GM21737 (cell line): ENCODE measurements around the gene RCOR1.
"Not testable (repeated sequence)": the region's sequence is repeated elsewhere in the genome, so short reads cannot be mapped to it uniquely, and the experiment has no call there.

Experiments
- ATAC-seq: cut with Tn5 transposase; IDR thresholded peaks from one replicate; pipeline ENCODE4 v1.9.1; 2021; ENCODE audit warnings: mild to moderate bottlenecking, moderate library complexity; ENCODE audit not compliant: unreplicated experiment

RCOR1 gene

DNA sequence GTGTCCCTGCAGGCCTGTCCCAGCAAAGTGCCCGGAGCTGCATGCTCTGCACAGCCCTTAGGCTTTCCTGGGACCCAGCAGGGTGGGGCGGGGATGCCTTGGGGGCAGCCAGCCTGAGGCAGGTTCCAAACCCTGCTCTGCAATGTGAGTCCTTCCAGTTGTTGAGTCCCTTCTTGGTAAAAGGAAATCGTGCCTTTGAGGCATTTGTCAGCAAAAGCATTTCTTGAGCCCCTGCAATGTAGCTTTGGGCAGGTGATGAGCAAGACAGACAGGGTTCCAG, 146.7 kb downstream of the RCOR1 start:
- no peak for ATAC-seq

GRCh38 chr14:102746634-102747438, 154.4 kb downstream of the RCOR1 start:
- no peak for ATAC-seq

DNA sequence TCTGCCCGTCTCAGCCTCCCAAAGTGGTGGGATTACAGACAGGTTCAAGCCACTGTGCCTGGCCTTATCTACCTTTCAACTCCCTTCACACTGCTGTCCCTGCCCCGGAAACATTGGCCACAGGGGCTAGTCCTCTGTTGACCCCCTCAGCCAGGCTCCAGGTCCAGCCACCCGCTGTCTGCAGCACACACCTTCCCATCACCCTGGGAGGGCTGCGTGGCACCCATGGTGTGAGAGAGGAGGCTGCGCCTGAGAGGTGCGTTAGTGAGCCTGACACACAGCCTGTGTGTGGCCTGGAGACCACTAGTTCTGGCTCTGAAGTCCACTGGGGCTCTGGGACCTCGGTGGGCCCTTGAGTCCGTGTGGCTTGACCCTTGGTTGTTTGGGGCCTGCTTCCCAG, 156.4 kb downstream of the RCOR1 start:
- ATAC-seq, result no peak

- no peak for ATAC-seq
These were observed 157.2 kb downstream of the RCOR1 start for GRCh38 chr14:102749393-102750305.

- no peak for ATAC-seq
These were observed 157.9 kb downstream of the RCOR1 start for GRCh38 chr14:102750376-102750775.

GRCh38 chr14:102751088-102751487, 158.6 kb downstream of the RCOR1 start:
- no peak for ATAC-seq

GRCh38 chr14:102752239-102752847, 159.9 kb downstream of the RCOR1 start:
- no peak for ATAC-seq

DNA sequence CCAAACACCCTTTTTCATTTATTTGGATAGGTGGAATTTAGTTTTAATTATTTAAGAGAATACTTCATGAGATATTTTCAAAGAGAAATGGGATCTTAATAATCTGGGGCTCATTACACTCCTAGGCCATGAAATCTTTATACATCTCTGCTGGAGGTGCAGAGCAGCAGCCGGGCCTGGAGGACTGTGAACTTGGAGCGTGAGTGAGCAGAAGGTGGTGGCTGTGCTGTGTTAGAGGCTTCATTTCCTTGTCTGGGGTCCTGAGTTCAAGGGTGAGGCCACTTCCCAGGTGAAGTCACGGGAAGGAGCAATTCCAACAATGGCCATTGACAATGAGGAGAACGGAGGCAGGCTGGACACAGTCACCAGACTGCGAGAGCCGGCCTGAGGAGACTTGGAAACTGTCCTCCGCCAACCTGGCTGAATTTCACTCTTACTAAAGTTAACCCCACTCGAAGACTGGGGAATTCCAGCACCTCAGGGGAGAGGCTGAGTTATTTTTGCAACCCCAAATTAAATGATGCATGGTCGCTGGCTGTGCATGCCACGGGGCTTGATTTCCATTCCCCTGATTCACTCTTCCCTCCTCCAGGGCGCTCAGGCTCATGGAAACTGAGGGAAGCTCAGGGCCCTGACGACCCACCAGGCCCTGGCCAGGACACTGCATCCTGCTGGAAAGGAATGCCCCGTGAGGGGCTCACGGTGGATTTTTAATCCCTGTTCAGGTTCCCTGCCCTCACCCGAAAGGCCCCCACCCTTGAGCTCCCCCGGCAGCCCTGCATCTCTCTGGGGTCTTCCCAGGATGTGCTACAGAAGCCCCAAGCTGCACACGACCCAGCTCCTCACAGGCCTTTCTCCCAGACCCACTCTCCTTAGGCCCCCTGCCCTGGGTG, 162.2 kb downstream of the RCOR1 start:
- ATAC-seq, result no peak

- ATAC-seq, result no peak
These were observed 165.2 kb downstream of the RCOR1 start for GRCh38 chr14:102757646-102758045.

DNA sequence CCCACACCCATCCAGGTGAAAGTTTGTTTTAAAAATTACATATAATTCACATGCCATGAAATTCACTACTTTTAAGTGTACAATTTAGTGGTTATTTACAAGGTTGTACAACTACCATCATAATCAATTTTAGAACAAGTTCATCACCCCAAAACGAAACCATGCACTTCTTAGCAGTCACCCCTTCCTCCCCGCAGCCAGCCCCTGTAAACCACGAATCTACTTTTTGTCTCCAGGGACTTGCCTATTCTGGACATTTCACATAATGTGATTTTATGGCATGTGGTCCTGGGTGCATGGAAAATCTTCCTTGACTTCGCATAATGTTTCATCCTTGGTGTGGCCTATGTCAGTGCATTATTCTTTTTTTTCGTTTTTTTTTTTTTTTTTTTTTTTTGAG, 165.6 kb downstream of the RCOR1 start:
- ATAC-seq, result no peak

DNA sequence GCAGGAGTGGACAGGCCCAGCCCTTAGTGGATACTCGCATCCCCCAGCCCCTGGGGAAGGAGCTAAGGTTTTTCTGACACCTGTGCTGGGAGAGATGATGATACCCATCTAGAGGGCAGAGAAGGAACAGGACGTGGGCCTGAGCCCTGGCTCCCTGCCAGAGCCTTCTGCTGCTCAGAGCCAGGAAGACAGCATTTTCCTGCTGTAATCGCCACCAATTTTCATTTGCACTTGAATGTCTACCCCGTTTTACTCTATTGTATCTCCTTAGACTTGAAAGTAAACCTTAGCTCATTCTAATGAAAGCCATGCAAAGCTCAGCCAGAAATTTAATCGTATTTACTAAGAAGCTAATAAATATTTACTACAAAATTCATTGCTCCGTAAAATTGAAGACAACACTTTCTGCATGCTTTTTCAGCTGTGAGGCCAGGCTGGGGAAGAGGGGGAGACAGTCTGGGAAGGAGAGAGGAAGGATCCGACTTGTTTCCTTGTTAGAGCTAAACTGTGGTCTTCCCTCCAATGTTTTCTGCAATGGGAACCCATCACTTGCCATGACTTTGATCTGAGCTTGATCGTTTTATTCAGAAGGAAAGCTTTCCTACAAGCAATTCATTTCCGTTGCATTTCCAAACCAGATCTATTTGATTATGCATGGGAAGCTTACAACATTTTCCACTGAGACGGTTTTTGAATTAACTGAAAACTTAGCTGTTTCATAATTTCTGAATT, 167.2 kb downstream of the RCOR1 start:
- ATAC-seq, result no peak

DNA sequence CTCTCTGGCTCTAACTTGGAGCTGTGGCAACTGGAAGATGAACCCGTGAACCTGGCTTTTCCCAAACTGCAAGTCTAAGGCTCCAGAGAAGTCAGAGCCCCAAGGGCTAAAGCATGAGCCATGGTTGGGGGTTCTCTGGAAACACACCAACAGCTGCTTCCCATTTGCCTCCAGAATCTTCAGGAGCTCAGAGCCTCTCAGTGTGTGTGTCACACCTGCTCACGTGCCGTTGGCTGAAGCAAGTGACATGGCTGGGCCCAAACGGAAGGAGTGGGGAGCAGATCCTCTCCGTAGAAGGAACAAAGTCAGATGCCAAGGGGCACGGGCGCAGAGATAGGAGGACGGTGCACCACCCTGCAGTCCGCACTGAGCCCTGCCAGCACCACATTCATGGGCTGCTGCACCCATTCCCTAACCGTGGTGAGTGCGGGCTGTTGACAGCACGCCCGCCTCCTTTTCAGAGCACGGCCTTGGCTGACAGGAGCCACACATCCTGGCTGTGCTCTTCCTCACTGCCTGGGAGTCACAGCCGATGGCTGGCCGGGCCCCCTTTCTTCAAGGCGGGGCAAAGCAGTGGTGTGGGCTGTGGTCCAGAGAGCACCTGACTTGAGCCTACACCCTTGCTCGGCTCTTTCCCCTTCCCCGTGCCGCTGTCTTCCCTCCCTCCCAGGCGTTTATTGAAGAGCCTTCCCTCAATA, 168.2 kb downstream of the RCOR1 start:
- ATAC-seq, result no peak

- ATAC-seq, result no peak
These were observed 168.8 kb downstream of the RCOR1 start for GRCh38 chr14:102761206-102761605.

- peak; percentile 57 for ATAC-seq
These were observed 171.8 kb downstream of the RCOR1 start for GRCh38 chr14:102764220-102764671.

DNA sequence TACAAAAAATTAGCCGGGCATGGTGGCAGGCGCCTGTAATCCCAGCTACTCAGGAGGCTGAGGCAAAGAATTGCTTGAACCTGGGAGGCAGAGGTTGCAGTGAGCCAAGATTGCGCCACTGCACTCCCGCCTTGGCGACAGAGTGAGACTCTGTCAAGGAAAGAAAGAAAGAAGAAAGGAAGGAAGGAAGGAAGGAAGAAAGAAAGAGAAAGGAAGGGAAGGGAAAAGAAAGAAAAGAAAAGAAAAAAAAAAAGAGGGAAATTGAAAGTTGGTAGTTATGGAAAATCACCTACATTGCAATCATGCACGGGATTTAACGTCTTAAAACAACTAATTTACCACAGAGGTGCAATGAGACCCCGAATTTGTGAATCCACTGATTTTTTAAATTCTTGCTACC, 173.3 kb downstream of the RCOR1 start:
- not testable (repeated sequence) for ATAC-seq

DNA sequence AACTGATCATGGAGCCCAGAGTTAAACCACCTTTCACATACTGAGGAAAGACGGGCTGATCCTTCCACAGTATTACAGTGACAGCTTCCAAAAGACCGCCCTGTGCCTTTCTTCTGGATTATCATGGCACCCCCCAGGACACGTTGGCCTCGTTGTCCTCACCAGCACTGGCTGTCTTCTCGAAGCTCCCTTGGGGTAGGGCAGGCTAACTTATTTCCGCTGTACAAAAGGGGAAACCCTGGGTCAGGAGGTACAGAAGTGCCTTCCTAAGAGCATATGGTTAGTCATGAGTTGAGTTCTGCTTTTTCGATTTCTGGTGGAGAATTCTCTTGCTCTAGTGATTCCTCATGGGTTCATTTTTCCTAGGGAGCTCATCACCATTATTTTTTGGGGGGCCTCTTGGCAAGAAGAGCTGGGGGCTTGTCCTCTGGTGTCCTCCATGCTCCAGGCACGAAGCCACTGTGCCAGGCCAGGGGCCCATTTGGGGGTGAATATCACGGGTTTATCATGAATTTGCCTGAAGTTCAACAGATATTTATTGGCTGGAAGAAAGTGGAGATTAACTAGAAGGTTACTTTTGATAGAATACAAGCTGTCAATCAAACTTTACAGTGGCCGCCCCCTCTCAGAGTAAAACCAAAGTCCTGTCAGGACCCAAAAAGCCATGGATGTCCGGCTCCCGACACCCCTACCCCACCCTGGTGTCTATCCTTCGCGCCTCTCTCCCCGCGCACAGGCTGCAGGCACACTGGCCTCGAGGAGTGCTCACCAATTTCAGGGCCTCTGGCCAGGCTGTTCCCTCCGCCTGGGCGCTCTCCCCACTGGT, 176.0 kb downstream of the RCOR1 start:
- ATAC-seq, result peak; percentile 46

DNA sequence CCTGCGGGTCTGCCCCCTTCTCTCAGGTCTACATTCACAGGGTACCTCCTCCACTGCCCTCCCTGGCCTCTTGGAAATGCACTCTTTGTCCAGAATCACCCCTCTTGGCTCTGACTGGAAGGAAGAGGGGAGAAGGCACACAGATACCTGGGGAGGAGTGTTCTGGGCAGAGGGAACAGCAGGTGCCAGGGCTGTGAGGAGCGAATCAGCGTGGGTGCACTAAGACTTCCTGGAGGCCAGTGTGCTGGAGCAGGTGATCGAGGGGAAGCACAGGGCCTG, 176.5 kb downstream of the RCOR1 start:
- ATAC-seq, result no peak

DNA sequence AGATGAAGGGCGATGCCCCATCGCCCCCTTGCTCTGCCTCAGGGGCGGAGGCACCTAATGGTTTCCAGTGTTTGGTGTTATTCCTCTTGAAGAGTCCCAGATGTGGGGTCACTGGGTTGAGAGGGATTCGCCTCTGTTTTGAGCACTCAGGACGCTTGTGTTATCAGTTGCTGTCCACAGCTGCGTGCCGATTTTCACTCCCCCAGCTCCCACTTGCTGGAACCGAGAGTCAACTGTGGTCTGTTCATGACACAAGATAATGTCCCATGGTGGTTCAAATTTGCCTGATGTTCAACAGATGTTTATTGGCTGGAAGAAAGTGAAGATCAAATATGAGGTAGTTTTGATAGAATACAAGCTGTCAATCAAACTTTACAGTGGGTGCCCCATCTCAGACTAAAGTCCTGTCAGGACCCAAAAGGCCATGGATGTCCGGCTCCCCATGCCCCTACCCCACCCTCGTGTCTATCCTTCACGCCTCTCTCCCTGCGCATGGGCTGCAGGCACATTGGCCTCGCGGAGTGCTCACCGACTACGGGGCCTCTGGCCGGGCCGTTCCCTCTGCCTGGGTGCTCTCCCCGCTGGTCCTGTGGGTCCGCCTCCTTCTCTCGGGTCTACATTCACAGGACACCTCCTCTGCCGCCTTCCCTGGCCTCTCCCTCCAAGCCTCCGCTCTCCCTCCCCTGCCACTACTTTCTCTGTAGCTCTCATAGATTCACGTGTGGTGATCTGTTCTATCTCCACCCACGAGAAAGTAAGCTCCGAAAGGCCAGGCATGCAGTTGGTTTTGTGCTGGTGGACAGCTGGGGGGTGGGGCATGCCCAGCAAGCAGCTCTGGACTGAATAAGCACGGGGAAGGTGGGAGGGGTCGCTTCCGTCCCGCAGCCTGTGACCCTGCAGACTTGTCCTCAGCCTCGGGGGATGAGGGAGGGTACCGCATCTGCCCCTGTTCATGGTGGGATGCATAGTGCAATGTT, 178.0 kb downstream of the RCOR1 start:
- no peak for ATAC-seq
